ENCODE data around the gene TNIP1.

DNA sequence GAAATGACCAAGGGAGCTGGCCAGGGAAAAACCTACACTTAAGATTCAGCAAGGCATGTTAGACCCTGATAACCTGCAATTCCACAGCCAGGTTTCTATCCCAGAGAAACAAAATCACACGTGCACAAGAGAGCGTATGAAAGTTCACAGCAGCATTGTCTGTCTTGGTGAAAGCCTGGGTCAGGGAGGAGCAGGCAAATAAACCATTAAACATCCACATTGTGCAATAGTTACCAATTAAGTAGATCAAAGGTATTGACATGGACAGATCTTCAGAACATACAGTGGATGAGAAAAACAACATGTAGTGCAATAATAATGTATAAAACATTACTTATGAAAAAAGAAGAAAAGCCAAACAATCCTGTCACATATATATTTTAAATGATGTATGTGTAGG, 76.3 kb downstream of the TNIP1 start:
- TF ChIP-seq, protein P1, sequence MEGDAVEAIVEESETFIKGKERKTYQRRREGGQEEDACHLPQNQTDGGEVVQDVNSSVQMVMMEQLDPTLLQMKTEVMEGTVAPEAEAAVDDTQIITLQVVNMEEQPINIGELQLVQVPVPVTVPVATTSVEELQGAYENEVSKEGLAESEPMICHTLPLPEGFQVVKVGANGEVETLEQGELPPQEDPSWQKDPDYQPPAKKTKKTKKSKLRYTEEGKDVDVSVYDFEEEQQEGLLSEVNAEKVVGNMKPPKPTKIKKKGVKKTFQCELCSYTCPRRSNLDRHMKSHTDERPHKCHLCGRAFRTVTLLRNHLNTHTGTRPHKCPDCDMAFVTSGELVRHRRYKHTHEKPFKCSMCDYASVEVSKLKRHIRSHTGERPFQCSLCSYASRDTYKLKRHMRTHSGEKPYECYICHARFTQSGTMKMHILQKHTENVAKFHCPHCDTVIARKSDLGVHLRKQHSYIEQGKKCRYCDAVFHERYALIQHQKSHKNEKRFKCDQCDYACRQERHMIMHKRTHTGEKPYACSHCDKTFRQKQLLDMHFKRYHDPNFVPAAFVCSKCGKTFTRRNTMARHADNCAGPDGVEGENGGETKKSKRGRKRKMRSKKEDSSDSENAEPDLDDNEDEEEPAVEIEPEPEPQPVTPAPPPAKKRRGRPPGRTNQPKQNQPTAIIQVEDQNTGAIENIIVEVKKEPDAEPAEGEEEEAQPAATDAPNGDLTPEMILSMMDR (conservative IDR thresholded peaks at IDR 0.05), result no peak
- TF ChIP-seq EZH2 (IDR thresholded peaks at IDR 0.05; ENCODE audit: low read depth), result no peak
